AG04449 (cell line): Measurements from ENCODE around the gene FAM171A1.

Experiments
- CTCF ChIA-PET: fragments of 350-600 bp; formaldehyde crosslinking; extraction: SDS; loops from one replicate; lab custom pipeline; 2021; ENCODE audit warnings: antibody characterized with exemption; lab: Yijun Ruan, JAX
- POLR2A ChIA-PET: fragments of 400-600, 350-600 bp; formaldehyde crosslinking; extraction: SDS; loops from one replicate; lab custom pipeline; 2020; ENCODE audit warnings: antibody characterized with exemption, inconsistent platforms; lab: Yijun Ruan, JAX
- DNase-seq: peaks from one replicate; pipeline ENCODE4 v3.0.0-alpha.2; 2010; ENCODE audit warnings: low read depth, low spot score
- H3K4me3 ChIP-seq: 2 replicates; pipeline ENCODE4 v1.5.1; 2011; ENCODE audit warnings: low read depth, mild to moderate bottlenecking, control low read depth, low read length
- TF ChIP-seq, protein P1 (sequence below): IDR thresholded peaks from one replicate; pipeline ENCODE4 v1.5.1; 2011; ENCODE audit warnings: mild to moderate bottlenecking, moderate library complexity, low read length, control low read depth, inconsistent platforms; ENCODE audit not compliant: insufficient read depth; ENCODE audit errors: missing control alignments

Gene FAM171A1

DNA sequence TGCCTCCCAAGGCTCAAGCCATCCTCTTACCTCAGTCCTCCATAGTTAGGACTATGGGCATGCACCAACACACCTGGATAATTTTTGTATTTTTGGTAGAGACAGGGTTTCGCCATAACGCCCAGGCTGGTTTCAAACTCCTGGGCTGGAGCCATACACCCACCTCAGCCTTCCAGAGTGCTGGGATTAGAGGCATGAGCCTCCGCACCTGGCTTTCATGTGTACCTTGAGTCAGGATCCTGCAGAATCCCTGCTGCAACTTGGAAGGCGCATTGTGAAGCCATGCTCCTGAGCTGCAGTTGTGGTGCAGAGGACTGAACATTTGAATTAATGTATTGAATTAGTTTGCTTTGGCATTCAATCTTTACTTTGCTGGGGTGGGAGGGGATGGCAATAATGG is 173.2 kb downstream of the FAM171A1 start:
- ChIA-PET CTCF (interaction anchor here (1.7 kb wide), 1 partner anchor 13 kb away, joined by 3 read pairs; no protein-coding TSS in a partner anchor), POLR2A (no interaction called here)
- no peak for DNase-seq
- H3K4me3 ChIP-seq = no peak overlapping the region
- TF ChIP-seq, protein P1, sequence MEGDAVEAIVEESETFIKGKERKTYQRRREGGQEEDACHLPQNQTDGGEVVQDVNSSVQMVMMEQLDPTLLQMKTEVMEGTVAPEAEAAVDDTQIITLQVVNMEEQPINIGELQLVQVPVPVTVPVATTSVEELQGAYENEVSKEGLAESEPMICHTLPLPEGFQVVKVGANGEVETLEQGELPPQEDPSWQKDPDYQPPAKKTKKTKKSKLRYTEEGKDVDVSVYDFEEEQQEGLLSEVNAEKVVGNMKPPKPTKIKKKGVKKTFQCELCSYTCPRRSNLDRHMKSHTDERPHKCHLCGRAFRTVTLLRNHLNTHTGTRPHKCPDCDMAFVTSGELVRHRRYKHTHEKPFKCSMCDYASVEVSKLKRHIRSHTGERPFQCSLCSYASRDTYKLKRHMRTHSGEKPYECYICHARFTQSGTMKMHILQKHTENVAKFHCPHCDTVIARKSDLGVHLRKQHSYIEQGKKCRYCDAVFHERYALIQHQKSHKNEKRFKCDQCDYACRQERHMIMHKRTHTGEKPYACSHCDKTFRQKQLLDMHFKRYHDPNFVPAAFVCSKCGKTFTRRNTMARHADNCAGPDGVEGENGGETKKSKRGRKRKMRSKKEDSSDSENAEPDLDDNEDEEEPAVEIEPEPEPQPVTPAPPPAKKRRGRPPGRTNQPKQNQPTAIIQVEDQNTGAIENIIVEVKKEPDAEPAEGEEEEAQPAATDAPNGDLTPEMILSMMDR = no peak

DNA sequence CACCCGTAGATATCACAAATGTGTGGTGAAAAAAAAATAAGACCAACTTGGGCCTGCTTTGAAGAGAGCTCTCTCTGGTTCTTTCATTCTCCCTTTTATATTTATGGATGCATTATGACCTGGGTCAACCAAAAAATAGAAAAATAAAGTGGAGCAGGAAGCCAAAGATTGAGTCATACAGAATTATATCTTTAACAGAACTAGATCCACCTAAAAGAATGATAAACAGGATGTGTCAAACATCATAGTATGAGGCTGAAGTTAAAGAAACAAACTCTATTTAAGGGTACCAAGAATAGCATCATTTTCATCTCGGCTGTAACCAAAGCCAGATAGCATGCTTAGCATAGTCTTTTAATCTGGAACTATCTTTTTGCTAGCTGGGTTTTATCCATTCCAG is 173.8 kb downstream of the FAM171A1 start:
- CTCF ChIA-PET = interaction anchor here (0.9 kb wide), 1 partner anchor 14 kb away, joined by 4 read pairs; no protein-coding TSS in a partner anchor

DNA sequence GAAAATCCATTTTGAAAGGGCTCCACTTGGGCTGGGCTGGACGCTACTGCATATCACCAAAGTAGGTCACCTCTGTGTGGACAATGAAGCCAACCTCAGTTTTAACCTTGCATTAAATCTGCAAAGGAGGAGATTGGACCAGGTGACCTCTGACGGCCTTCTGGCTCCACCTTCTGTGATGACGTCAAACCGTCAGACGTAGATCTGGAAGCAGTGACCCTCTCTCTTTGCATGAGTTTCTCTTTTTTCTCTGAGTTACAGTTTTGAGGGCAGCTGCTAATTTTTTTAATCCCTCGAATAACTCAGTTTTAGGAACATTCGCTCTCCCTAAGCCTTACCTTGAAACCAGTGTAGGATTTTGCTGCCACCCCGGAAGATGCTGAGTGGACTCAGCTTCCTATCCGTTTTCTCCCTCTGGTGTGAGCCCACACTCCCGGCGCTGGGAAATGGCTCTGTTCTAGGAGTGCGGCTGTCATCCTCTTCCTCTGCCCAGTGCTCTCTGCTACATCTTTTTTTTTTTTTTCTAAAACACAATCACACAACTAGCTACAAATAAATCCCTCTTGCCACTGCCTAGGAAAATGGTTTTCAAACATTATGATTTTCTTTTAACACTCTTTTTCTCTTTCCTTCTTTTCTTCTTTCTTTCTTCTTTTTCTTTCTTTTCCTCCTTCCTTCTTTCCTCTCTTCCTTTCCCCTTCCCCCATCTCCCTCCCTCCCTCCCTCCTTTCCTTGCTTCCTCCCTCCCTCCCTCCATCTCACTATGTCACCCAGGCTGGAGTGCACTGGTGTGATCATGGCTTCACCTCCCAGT is 174.9 kb downstream of the FAM171A1 start:
- ChIA-PET CTCF (interaction anchor here (0.9 kb wide), 1 partner anchor 15 kb away, joined by 4 read pairs; no protein-coding TSS in a partner anchor), POLR2A (no interaction called here)
- no peak for DNase-seq
- TF ChIP-seq, protein P1 = no peak
- H3K4me3 ChIP-seq = no peak overlapping the region

More for the DNA sequence above, 173.8 kb downstream of the FAM171A1 start:
- TF ChIP-seq, protein P1 = no peak
- POLR2A ChIA-PET = no interaction called here
- peak; percentile 49 for DNase-seq
- H3K4me3 ChIP-seq = no peak overlapping the region

DNA sequence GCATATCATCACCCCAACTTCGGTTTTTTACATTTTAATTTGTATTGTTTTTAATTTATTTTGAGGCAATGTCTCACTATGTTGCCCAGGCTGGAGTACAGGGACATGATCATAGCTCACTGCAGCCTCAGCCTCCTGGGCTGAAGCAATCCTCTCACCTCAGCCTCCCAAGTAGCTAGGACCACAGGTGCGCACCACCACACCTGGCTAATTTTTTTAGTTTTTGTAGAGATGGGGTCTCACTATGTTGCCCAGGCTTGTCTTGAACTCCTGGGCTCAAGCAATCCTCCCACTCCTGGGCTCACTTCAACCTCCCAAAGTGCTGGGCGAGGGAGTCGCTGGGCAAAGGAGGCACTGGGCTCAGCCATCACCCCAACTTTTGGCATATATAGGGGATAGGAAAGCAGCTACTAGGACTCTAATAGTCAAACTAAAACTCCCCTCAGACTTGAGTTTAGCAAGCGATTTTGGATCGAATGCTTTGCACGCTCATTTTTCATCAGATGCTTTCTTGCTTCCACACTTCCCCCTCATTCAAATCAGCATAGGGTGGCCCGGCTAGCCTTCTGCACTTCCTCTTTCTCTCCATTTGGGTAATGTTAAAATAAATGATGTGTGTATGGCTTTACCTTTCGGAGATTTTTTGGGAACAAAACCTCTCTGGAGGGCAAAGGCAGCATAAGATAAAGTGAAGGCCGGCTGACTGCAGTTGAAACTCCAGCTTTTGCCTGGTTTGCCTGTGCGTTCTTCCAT is 181.8 kb downstream of the FAM171A1 start:
- CTCF ChIA-PET = interaction anchor here (1.1 kb wide), 2 partner anchors 8 to 11 kb away, joined by 3 to 4 read pairs; no protein-coding TSS in a partner anchor
- TF ChIP-seq, protein P1 = no peak
- POLR2A ChIA-PET = no interaction called here
- DNase-seq = no peak
- H3K4me3 ChIP-seq = no peak overlapping the region

DNA sequence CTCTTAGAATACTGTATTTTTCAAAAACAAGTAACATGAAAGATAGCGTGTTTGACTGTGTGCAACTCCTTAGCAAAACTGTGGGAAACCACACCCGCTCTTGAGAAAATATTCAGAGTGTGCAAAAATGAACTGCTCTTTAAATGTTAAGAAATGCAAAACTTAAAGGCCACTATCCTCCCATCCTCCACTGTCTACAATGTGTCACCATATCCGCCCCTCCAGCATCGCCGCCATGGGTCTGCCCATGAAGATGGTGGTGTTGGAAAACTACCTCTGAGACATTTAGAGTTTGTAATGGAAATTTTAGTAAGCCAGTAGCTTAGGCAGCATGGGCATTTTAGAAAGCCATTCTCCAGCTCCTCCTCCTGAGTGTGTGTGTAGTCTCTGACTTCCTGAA is 182.5 kb downstream of the FAM171A1 start:
- ChIA-PET CTCF (no interaction called here), POLR2A (no interaction called here)
- no peak overlapping the region for H3K4me3 ChIP-seq
- TF ChIP-seq, protein P1 = no peak
- no peak for DNase-seq
